H1 (cell line): ENCODE results near the gene ANKRD7. TPM values are rescaled to one million over a fixed set of nuclear protein-coding genes. Genes with fewer than 3 reads are reported as not detected.

ENCODE experiments used
- TAF1 ChIP-seq: IDR thresholded peaks from 2 replicates; pipeline ENCODE4 v1.6.1; 2011; ENCODE audit warnings: mild to moderate bottlenecking, low read depth, low read length
- polyA plus RNA-seq, 7 experiments: library from polyadenylated mRNA; depleted of rRNA in 3 of 7; stranded (reverse) in 5 of 7; unstranded in 2 of 7; fragments of >200 nt in 5 of 7; fragments of 200-250 nt in 2 of 7; gene quantifications; 1 replicate in 5 of 7; 2 replicates in 1 of 7; 4 replicates in 1 of 7; pipeline versions ENCODE4 v1.2.1 to v1.2.3, GENCODE V29; 2011 to 2013; ENCODE audit warnings: missing spikeins in 2 of 7, mixed read lengths in 2 of 7
- total RNA-seq: library from RNA; stranded (reverse); fragmentation: NEBNext Ultra II Directional; extraction: Animal tissue kit (Norgen Biotek cat#: 25700); gene quantifications from 2 replicates; pipeline ENCODE4 v1.2.1, GENCODE V29; 2021
- TF ChIP-seq, protein P1 (sequence below): IDR thresholded peaks from 2 replicates; pipeline ENCODE4 v1.6.1; 2012; ENCODE audit warnings: inconsistent platforms

The ANKRD7 gene
- total and polyA plus RNA-seq, 2 of the 8 experiments (the other 6 are each of a cell fraction or from before 2014, with no cell fraction given), result not detected

DNA sequence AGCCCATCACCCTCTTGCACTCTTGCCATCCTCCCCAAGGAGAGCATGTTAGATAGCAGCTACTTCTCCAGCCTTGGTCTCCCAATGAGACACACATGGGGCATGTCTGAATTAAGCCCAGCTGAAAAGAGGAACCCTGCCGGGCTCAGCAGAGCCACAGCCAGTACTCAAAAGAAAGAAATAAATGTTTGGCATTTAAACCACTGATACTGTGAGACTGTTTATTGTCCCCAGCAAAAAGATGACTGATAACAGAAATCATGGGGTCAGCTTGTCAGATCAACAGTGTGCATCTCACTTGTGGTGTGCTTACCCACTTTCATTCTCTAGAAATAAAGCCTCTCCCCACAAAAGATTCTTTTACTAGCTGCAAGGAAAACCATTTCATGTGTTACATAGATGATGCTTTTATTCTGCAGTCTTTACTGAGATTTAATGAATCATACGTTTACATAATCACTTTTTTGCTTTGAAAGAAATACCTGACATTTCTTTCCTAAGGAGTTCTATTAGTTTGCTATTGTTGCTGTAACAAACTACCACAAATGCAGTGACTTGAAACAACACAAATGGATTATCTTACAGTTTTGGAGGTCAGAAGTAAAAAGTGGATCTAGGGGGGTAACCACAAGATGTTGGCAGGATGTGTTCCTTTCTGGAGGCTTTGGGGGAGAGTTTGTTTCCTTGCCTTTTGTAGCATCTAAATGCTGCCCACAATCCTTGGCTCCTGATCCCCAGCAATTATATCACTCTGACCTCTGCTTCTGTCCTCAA is 20.9 kb downstream of the ANKRD7 start (continued):
- TF ChIP-seq, protein P1, sequence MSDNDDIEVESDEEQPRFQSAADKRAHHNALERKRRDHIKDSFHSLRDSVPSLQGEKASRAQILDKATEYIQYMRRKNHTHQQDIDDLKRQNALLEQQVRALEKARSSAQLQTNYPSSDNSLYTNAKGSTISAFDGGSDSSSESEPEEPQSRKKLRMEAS, result no peak
- TF ChIP-seq TAF1, result no peak
